Keratinocyte (primary cell): ENCODE results near the gene FUZ.

ENCODE experiments used
- EZH2 ChIP-seq: IDR thresholded peaks from one replicate; pipeline ENCODE4 v1.6.1; 2012; ENCODE audit warnings: inconsistent platforms, mild to moderate bottlenecking, low read length, moderate library complexity
- TF ChIP-seq, protein P1 (sequence below), 3 experiments: IDR thresholded peaks in 1 of 3; conservative IDR thresholded peaks in 1 of 3; optimal IDR thresholded peaks in 1 of 3; 2 replicates in 2 of 3; 3 replicates in 1 of 3; pipeline versions ENCODE3 to v1.5.1; 2011; ENCODE audit warnings: low read length in 3 of 3, mild to moderate bottlenecking in 3 of 3, moderate library complexity in 2 of 3, control low read depth in 1 of 3, inconsistent platforms in 1 of 3; ENCODE audit not compliant: insufficient read depth in 2 of 3; ENCODE audit errors: extremely low read depth in 1 of 3

DNA sequence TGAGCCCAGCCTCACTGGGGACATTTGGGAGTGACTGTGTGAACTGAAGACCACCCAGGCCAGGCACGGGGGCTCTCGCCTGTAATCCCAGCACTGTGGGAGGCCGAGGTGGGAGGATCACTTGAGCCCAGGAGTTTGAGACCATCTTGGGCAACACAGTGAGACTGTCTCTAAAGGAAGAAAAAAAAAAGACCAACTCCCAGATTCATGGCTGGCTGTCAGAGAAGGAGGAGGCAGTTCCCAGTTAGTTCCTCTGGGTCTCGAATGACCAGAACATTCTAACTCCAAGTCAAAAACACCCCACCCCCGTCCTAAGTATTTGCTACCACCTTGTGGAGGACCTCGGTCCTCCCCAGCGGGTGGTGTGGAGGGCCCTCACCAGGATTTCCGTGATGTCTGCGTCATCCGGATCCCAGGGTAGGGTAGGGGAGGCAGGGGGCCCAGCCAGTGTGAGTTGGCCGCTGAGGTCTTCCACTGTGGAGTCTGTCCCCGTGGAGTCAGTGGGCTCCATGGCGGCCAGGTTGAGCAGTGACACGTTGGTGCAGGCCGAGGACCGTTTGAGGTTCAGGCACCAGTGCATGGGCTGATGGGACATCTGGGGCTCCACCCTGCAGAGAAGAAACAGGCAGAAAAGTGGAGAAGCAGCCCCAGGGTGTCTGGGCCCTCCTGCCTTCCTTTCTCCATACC lies 51.3 kb downstream of the FUZ start:
- TF ChIP-seq, protein P1, sequence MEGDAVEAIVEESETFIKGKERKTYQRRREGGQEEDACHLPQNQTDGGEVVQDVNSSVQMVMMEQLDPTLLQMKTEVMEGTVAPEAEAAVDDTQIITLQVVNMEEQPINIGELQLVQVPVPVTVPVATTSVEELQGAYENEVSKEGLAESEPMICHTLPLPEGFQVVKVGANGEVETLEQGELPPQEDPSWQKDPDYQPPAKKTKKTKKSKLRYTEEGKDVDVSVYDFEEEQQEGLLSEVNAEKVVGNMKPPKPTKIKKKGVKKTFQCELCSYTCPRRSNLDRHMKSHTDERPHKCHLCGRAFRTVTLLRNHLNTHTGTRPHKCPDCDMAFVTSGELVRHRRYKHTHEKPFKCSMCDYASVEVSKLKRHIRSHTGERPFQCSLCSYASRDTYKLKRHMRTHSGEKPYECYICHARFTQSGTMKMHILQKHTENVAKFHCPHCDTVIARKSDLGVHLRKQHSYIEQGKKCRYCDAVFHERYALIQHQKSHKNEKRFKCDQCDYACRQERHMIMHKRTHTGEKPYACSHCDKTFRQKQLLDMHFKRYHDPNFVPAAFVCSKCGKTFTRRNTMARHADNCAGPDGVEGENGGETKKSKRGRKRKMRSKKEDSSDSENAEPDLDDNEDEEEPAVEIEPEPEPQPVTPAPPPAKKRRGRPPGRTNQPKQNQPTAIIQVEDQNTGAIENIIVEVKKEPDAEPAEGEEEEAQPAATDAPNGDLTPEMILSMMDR (optimal IDR thresholded peaks at IDR 0.05 in 1 of 3, IDR thresholded peaks at IDR 0.05 in 1 of 3, conservative IDR thresholded peaks at IDR 0.05 in 1 of 3; ENCODE audit: extremely low read depth in 1 of 3, insufficient read depth in 2 of 3, low read length in 3 of 3): peak in 1 of 3 experiments; percentile 60
- no peak for TF ChIP-seq EZH2
